Measurements from ENCODE around the gene TEAD3. TPM values are rescaled to one million over a fixed set of nuclear protein-coding genes. Genes with fewer than 3 reads are reported as not detected.

Gene TEAD3
- total RNA-seq, 1 experiment from 2014 or later: 27.0 TPM

GRCh38 chr6:35500782-35501181 is 3.9 kb upstream of the TEAD3 start:
- no peaks in the 10 kb centered on the region for H4K20me1 ChIP-seq (ENCODE audit: control insufficient read depth, insufficient read depth, insufficient read length)
- H3K23ac ChIP-seq (ENCODE audit: insufficient read length, low read depth, low read length): no peak overlapping the region
- no peak overlapping the region for H3T11ph ChIP-seq (ENCODE audit: low read length)
- no peak overlapping the region for H3K4me2 ChIP-seq (ENCODE audit: insufficient read depth, insufficient read length, low read length)
- no peaks in the 10 kb centered on the region for H3K79me2 ChIP-seq (ENCODE audit: insufficient read depth, low read length)
- no peak overlapping the region for H4K8ac ChIP-seq (replicated peaks; ENCODE audit: insufficient read length, low read depth, low read length)
- no peak overlapping the region for H2BK15ac ChIP-seq (ENCODE audit: low read depth, low read length)
- no peak overlapping the region for H2BK12ac ChIP-seq (ENCODE audit: insufficient read length, low read depth, low read length)
- H2BK20ac ChIP-seq (ENCODE audit: low read depth, low read length, poor library complexity, severe bottlenecking): no peak overlapping the region
- peaks cover 0 to 4% (median 0%) of the 10 kb centered on the region in 3 experiments; a peak in 1 of 7 replicates for H3K36me3 Mint-ChIP-seq (ENCODE audit: insufficient read depth in 1 of 3, low read depth in 3 of 3)
- H3K27me3 Mint-ChIP-seq (ENCODE audit: low read depth): peaks cover 28% of the 10 kb centered on the region
- no peak overlapping the region for H4K91ac ChIP-seq (ENCODE audit: insufficient read length, low read depth, low read length)
- no peak overlapping the region for H2BK120ac ChIP-seq (ENCODE audit: low read depth, low read length, poor library complexity, severe bottlenecking)
- no peak overlapping the region for H3K9ac ChIP-seq (ENCODE audit: extremely low read depth, insufficient read length, low read length)
- peaks cover 28% of the 10 kb centered on the region in 2 experiments for H3K4me1 Mint-ChIP-seq
- 0 out of 5 replicates have a peak overlapping the region, but pooled peaks of 1 of the 2 experiments have one; percentile 5 for H3K4me3 Mint-ChIP-seq
- peaks cover 12% of the 10 kb centered on the region for H3K23me2 ChIP-seq (ENCODE audit: insufficient read length, low read depth, low read length, poor library complexity, severe bottlenecking)
- no peak for TF ChIP-seq CTCF (conservative IDR thresholded peaks at IDR 0.05)
- DNase-seq: no peak
- no peak overlapping the region for H3K18ac ChIP-seq (ENCODE audit: insufficient read length, low read depth, low read length)
- H3K9me3 ChIP-seq (ENCODE audit: control insufficient read depth, low read depth, low read length): no peaks in the 10 kb centered on the region
- no peak overlapping the region for H2BK5ac ChIP-seq (ENCODE audit: insufficient read length, low read length)
- H2AFZ ChIP-seq (ENCODE audit: low read length): no peak overlapping the region
- no peak overlapping the region for H3K4ac ChIP-seq (ENCODE audit: low read depth, low read length)
- H3K27ac ChIP-seq (ENCODE audit: insufficient read length, low read depth, low read length): no peak overlapping the region
- no peak overlapping the region for H4K5ac ChIP-seq (ENCODE audit: insufficient read length, low read depth, low read length)
- WGBS (ENCODE audit: extremely low coverage, insufficient read length, low lambda C conversion rate): no CpG with 5 or more reads among the region's 6 CpGs
- no peaks in the 10 kb centered on the region for H3K79me1 ChIP-seq (ENCODE audit: insufficient read depth, low read depth, low read length, poor library complexity, severe bottlenecking)
- no peak overlapping the region for H2AK5ac ChIP-seq (ENCODE audit: insufficient read length, low read length)
- H3K56ac ChIP-seq (ENCODE audit: insufficient read length, low read depth, low read length): no peak overlapping the region
- H3K9me3 Mint-ChIP-seq: no peaks in the 10 kb centered on the region
- H3K14ac ChIP-seq (ENCODE audit: insufficient read depth, low read length): no peak overlapping the region
- no peak overlapping the region for H3K27ac Mint-ChIP-seq
- no peaks in the 10 kb centered on the region; the same call in 1 of the 2 replicates for H3K27me3 ChIP-seq (ENCODE audit: insufficient read depth, low read length)
- 0 out of 2 replicates have a peak, but pooled peaks cover 2% of the 10 kb centered on the region for H3K4me1 ChIP-seq (ENCODE audit: insufficient read depth, low read length)
